HG03520 (cell line): Measurements from ENCODE around the gene TLCD1.
"Not testable (repeated sequence)": the region's sequence is repeated elsewhere in the genome, so short reads cannot be mapped to it uniquely, and the experiment has no call there.

Experiments
- ATAC-seq: cut with Tn5 transposase; IDR thresholded peaks from one replicate; pipeline ENCODE4 v1.9.1; 2021; ENCODE audit warnings: mild to moderate bottlenecking, moderate library complexity; ENCODE audit not compliant: unreplicated experiment

Gene TLCD1

DNA sequence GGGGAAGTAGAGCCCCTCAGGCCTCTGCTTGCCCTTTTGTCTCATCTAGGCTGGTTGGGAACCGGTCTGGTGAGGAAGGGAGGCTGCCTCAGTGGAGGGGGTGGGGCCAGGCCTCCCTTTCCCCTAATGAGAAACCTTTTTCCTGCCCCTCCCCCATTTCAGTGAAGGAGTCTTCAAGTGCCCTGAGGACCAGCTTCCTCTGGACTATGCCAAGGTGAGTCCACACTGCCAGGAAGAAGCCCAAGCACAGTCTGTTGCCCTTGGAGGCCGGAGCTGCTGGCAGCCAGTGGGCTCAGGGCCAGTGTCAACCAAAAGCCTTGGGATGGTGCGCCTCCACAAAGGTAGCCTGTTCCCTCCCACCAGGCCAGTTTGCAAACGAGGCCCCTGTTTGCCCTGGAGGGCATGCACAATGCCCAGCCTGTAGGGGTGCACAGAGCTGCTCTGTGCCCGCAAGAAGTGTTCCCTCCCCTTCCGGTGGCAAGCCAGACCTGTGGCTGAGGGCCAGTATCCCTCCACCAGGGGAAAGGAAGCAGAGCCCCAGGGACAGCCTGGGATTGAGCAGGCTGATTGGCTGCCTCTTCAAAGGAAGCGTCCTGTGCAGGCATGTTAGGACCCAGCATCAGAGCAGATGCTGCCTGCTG, 21.1 kb upstream of the TLCD1 start:
- no peak for ATAC-seq

DNA sequence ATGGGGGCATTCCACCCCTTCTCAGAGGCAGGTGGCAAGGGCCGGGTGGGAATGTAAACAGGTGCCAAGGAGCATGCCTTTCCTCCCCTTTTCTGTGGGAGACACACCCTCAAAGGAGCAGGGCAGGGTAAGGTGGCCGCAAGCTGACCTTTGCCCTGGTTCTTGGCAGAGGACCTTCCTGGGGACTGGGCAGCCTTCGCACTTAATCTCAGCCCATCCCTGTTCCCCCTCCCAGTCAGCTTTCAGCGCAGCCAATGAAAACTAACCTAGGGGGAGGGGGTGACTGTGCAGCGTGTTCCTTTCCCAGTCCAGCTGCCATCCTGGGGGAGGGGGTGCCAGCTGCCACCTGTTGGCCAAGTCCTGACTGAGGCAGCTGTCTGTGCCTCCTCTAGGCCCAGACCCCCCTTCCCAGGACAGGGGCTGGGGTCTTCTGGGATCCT, 20.6 kb upstream of the TLCD1 start:
- no peak for ATAC-seq

DNA sequence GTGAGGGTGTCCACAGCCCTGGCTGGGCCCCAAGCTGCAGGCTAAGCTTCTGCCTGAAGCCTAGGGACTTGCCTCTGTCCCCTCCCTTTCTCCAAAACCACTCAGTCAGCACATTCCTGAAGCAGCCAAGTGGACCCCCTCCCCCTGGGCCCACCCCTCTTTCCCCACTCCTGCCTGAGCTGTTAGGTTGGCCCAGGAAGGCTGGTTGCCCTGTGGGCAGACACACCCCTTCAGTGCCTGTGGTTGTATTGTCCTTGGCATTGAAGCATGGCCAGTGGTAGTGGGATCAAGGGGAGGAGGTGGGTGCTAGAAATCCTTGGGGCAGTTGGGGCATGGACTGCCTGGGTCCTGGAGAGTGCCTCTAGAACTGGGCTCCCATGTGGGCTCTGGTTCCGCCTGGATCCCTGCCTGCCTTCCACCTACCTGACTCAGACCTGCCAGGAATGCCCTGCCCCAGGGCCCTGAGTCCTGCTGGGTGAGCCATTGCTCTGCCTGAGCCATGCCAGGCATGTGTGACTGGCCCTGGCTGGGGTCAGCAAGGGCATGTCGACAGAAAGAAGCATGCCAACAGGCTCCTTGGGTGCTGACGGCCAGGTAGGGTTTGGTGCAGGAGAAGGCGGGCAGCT, 19.9 kb upstream of the TLCD1 start:
- no peak for ATAC-seq

DNA sequence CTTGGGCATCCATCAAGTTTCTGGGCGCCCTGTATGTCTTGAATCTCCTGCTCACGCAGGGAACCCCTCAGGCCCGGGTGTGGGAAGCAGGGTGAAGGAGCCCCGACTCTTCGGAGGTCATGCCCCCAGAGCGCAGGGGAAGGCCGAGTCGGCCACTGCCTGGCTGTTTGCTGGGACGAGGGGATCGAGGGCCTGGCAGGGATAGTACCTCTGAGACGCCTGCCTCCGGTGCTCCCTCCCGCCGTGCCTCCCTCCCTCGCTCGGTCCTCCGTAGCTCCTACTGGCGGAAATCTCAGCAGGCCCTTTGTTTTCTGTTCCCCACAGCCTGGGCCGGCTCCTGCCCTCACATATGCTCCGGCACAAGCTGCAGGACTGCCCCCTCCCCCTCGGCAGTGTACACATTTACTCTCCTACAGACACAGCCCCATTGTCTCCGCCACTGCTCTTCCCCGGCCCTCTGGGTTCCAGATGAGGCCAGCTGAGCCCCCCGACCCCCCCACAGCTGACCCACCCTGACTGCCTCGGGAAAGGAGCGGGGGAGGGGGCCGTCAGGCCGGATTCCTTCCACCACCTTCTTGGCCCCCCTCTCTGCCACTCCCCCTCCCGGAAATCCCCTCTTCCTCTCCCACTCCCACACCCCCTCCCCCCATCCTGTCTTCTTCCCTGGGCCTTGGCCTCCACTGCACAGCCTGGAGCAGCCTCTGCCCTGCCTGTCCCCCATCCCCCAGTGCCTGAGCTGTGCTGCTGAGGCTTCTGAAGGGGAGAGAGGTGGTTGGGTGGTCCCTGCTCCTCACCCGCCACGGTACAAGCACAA, 19.1 kb upstream of the TLCD1 start:
- no peak for ATAC-seq

DNA sequence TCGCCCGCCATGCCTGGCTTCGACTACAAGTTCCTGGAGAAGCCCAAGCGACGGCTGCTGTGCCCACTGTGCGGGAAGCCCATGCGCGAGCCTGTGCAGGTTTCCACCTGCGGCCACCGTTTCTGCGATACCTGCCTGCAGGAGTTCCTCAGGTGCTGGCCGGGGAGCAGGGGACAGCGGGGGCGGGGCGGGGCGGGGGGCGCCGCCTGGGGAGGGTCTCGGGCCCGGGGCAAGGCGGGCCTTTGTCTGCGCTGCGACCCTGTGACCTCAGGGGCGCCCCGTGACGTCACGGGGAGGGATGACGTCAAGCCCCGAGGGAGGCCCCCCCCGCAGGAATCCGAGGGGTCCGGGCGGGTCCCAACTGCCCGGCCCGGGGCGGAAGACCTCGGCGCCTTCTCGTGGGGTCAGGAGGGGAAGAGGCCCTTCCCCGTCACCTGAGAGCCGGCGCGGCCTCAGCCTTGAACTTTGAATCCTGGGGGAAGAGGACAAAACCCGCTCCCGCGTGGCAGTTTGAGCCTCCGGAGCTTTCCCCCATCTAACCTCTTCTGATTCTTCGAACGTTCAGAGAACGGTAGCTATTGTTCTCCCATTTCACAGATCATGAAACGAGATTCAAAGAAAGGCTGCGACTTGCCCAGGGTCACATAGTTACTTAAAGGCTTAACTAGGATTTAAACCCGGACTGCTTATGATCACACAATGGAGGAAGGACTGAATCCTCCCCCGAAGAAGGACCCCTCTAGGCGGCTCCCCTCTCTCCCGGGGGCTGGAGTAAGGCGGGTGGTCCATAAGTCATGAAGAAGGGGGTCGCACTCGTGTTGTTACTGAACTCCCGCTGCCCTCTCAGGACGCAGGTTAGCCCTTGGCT, 18.3 kb upstream of the TLCD1 start:
- peak; percentile 13 for ATAC-seq

DNA sequence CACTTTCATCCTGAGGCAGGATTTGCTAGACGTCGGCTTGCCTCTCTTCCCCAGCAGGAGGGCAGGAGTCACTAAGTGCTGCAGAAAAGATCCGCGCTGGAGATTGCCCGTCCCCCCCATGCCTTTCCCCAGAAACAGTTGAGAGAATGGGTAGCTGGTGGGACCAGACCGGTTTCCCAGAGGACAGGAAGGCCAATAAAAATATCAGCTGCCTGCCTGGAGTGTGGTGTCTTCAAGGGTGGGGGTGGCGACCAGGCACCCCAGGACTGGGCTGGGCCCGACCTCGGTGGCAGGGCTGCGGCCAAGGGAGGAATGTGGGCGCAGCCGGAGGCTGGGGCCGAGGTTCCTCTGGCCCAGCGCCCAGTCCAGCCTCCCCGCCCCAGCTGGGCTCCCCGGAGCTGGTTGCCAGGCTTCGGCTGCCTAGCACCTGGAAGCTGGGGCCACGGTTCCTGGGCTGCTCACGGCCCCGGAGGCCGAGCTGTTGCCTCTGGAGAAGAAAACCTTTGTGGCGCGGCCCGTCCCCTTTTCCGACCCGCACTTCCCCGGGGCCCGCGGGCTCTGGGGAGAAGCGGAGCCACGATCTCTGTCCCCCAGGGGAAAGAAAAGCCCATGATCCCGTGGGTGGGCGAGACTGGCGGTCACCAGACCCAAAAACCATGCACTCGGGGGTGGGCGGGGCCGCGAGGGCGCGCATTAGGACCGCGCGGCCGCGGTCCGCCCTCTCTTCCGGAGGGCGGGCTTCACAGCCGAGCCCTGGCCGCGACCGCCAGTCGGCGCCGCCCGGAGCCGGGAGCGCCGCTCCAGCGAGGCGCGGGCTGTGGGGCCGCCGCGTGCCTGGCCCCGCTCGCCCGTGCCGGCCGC, 17.4 kb upstream of the TLCD1 start, which contains the start of gene TRAF4:
TSS of gene TRAF4 (plus strand) at position 769 of the 861 bp plus-strand sequence. CDS start 102 bp downstream, outside the sequence.
- ATAC-seq: peak; percentile 46

DNA sequence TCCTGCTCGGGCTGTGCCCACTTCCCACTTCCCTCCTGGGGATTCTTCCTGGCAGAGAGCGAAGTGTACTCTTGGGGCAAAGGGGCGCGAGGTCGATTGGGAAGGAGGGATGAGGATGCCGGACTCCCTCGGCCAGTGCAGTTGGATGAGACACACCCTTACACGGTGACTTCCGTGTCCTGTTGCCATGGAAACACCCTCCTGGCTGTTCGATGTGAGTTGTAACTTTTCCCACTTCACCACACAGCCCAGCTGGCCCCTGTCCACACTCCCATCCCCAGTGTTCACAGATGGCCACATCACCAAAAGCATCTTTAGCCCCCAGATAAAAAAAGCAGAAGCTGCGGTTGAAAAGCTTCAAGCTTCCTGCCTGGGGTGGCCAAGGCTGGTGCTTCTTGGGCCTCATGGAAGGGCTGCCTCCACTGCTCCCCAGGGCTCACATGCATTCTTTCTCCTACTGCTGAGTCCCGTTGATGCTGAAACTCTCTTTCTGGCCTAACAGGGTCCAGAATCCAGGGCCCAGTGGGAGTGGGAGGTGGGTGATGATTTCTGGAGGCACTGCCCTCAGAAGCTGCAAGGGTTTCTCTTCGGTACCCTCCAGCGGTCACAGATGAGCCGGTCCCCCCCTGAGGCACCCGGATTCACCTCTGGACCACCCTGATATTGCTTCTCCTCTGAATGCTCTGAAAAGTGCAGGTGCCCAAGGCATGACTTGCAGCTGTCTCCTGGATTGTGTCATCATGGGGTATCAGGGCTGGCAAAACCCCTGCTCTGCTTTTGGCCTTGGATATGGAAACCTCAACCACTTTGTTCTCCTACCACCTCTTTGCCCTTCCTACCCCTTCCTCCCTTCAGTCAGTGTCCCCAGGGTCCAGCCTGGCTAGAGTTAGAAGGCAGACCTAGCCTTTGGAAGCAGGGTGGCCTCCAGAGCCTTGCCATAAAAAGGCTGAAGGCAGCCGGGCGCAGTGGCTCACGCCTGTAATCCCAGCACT, 15.6 kb upstream of the TLCD1 start:
- ATAC-seq: no peak

DNA sequence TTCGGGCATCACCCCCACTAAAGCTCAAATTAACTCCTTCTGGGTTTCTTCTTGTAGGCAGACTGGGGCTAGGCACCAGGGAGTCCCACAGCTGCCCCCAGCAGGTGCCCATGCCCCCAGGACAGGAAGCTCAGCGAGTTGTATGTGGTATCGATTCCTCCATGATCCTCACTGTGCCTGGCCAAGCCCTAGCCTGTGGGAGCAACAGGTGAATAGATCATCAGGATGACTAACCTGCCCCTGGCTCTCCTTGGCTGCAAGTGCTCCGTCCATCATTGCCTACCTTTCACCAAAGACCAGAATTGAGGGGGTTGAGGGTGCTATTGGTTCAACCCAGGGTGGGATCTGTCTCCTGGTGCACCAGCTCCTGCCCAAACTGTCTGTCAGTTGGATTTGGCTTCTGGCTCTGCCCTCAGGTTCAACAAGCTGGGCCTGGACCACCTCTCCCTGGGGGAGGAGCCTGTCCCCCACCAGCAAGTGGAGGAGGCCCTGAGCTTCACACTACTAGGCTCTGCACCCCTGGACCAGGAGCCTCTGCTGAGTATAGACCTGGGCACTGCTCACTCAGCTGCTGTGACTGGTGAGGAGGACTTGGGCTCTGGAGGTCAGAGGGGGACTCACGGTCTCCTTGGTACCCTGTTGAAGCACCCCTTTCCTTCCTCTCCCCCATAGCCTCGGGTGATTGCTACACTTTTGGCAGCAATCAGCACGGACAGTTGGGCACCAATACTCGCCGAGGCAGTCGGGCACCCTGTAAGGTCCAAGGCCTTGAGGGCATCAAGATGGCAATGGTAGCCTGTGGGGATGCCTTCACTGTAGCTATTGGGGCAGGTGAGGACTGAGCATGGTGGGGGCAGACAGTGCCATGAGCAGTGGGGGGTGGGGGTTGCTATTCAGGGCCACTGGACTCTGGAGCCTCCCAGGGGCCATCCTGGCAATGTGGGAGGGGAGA, 14.6 kb upstream of the TLCD1 start:
- ATAC-seq: no peak

DNA sequence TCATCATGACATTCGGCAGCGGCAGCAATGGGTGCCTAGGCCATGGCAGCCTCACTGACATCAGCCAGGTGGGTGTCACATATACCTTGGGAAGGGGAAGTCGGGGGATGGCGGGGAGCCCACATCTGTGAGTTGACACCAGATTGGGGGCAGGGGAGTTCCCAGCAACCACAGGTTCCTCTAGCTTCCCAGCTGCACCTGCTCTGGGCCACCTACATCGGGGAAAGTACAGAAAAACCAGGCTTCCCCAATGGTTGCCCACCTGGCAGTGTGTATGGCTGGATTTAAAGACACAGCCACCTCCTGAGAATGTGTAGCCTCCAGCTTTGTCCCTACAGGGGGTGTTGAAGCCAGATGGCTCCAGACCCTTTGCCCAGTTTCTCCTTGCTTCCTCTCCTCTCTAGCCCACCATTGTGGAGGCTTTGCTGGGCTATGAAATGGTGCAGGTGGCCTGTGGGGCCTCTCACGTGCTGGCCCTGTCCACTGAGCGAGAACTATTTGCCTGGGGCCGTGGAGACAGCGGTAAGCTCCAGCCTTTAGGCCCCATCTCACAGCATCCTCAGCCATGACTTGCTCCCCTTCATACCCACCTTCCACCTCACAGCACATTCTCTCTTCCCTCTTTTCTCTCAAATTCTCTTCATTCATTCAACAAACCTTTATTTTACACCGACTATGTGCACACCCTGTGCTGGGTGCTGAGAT, 12.8 kb upstream of the TLCD1 start:
- ATAC-seq: no peak

DNA sequence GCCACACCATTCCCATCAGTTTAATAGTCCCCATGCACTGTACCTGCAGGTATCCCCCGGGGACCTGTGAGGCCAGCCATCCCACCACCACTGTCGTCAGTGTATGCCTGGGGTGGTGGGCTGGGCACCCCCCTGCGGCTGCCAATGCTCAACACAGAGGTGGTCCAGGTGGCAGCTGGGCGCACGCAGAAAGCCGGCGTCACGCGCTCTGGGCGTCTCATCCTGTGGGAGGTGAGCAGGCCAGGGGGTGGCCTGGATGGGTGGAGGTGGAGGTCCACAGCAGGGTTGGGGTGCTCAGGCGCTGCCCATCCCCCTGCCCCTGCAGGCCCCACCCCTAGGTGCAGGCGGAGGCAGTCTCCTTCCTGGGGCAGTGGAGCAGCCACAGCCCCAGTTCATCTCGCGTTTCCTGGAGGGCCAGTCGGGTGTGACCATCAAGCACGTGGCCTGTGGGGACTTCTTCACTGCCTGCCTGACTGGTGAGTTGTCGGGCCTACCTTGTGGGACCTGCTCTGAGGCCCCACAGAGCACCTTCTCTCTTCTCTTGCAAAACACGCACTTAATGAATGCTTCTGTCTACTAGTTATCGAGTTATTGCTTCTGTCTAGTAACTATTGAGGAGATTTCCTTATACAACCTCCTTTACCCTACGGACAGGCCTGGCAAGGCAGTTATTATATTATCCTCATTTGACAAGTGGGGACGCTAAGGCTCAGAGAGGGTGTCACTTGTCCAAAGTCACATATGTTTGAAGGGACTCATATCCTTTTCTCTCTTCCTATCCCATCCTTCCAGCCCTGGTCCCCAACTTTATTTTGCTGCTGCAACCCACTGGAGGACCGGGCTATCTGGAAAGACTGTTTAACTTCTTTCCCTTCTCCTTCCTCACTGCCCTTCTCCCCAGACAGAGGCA, 12.0 kb upstream of the TLCD1 start:
- ATAC-seq: peak; percentile 58

DNA sequence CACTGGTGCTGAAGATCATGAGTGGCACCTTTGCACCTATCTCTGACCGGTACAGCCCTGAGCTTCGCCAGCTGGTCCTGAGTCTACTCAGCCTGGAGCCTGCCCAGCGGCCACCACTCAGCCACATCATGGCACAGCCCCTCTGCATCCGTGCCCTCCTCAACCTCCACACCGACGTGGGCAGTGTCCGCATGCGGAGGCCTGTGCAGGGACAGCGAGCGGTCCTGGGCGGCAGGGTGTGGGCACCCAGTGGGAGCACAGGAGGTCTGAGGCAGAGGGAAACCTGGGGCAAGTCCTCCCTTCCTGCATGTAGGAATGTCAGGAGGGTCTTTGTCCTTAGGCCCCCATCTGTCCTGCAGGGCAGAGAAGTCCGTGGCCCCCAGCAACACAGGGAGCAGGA, 11.3 kb upstream of the TLCD1 start:
- no peak for ATAC-seq

DNA sequence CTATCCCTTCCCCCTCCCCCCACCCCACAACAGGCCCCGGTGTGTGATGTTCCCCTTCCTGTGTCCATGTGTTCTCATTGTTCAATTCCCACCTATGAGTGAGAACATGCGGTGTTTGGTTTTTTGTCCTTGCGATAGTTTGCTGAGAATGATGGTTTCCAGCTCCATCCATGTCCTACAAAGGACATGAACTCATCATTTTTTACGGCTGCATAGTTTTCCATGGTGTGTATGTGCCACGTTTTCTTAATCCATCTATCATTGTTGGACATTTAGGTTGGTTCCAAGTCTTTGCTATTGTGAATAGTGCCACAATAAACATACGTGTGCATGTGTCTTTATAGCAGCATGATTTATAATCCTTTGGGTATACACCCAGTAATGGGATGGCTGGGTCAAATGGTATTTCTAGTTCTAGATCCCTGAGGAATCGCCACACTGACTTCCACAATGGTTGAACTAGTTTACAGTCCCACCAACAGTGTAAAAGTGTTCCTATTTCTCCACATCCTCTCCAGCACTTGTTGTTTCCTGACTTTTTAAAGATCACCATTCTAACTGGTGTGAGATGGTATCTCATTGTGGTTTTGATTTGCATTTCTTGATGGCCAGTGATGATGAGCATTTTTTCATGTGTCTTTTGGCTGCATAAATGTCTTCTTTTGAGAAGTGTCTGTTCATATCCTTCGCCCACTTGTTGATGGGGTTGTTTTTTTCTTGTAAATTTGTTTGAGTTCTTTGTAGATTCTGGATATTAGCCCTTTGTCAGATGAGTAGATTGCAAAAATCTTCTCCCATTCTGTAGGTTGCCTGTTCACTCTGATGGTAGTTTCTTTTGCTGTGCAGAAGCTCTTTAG, 10.1 kb upstream of the TLCD1 start:
- ATAC-seq: not testable (repeated sequence)

DNA sequence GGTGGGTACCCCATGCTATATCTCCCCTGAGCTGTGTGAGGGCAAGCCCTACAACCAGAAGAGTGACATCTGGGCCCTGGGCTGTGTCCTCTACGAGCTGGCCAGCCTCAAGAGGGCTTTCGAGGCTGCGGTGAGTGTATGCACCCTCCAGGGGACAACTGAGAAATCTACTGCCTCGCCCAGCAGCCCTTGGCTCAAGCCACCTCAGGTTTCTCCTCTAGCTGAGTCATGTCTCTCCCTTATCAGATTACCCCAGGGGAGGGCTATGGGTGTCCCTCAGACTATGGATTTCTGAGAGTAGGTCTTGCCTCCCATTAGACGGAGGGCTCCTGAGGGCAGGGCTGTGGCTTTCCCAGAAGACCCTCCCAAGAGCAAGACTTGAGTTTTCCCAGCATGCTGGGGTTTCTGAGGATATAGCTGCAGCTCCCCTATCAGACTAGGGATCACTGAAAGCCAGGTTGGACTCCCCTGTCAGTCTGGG, 9.2 kb upstream of the TLCD1 start:
- no peak for ATAC-seq

DNA sequence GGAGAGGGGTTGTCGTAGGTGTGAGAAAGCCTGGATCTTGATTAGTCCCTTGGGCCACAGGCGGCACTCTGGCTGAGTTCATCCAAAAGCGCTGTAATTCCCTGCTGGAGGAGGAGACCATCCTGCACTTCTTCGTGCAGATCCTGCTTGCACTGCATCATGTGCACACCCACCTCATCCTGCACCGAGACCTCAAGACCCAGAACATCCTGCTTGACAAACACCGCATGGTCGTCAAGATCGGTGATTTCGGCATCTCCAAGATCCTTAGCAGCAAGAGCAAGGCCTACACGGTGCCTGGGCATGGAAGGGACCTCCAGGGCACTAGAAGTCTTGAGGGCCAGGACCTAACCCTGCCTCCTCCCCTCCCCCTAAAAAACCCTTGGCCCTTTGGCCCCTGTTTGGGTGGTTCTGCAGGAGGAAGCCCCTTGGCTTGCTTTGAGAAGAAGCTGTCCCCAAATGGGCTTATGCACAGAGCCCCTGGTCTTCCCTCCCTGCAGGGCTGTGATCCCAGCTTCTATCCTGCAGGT, 8.7 kb upstream of the TLCD1 start:
- ATAC-seq: no peak

DNA sequence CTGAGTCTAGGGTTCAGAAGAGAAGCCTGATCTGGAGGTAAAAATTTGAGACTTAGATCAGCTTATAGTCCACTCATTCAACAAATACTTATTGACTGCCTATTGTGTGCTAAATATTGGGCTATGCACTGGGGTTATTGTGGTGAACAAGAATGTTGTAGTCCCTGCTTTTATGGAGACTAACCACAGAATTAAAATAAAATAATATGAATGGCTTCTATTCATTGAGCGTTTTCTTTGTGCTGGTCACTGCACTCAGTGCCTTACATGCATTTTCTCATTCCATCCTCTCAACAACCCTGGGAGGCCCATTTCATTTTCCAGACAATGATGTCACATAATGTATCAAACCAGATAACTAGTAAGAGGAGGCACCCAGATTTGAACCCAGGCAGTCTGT, 7.3 kb upstream of the TLCD1 start:
- no peak for ATAC-seq
